HG03175 (cell line): ENCODE data around the gene OR7E24.
"Not testable (repeated sequence)": the region's sequence is repeated elsewhere in the genome, so short reads cannot be mapped to it uniquely, and the experiment has no call there.

Source experiments
- ATAC-seq: cut with Tn5 transposase; IDR thresholded peaks from one replicate; pipeline ENCODE4 v1.9.1; 2021; ENCODE audit warnings: mild to moderate bottlenecking, moderate library complexity; ENCODE audit not compliant: unreplicated experiment

Gene OR7E24

DNA sequence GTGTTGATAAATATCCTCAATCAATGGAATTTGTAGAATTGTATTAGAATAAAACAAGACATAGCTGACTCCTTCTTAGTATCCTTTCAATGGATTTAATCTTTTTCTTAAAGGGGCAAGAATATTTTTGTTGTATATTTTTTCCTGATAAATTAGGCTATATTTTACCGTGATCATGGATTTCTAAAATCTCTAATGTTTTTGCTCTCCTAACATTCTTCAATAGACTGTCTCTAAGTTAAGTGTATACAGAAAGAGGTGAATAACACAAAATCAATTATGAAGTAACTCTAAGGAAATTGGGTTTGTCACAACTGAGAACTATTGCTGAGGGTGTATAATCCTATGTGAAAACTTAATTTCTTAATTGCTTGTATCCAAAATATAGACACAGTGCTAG, at the start of gene OR7E24:
Gene OR7E24 (plus strand): TSS at position 301 of the 400 bp plus-strand sequence. CDS start 114 bp downstream, outside the sequence.
- ATAC-seq = no peak

DNA sequence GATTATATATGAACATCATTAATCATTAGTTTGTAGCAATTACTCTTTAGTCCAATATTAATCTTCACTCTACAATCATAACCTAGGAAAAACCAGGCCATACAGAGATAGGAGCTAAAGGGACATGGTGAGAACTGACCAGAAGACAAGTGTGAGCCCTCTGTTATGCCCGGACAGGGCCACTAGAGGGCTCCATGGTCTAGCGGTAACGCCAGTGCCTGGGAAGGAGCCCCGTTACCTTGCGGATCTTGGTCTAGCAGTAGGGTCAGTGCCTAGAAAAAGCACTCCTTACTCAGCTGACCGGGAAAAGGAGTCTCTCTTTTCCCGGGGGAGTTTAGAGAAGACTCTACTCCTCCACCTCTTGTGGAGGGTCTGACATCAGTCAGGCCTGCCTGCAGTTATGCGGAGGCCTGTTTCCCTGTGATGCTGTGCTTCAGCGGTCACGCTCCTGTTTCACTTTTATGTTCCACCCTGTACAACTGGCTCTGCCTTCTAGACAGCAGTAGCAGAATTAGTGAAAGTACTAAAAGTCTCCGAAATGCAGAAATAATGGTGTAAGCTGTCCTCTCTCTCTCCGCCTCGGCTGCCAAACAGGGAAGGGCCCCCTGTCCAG, 45.1 kb upstream of the OR7E24 start:
- ATAC-seq = no peak

DNA sequence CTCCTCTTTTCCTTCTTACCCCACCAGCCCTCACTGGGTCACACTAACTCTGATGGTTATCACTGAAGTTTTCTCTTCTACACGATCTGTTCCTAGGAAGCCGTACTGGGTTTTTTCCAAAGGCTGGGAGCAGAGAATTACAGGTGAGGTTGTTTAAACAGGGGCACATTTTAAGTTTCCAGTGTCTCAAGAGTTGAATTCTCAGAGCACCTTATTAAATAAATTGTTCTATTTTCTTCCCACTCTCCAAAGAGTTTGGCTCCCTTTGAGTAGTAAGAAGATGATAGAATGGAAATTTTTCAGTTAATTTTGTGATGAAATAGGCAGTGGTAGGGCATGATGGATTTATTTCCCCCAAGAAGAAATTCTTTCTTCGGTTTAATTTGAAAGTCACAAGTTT, 31.2 kb upstream of the OR7E24 start, which contains the start of gene OR7D4:
Gene OR7D4 (minus strand): TSS at position 101 of the 400 bp plus-strand sequence. CDS start 4,752 bp downstream, outside the sequence.
- ATAC-seq = no peak

DNA sequence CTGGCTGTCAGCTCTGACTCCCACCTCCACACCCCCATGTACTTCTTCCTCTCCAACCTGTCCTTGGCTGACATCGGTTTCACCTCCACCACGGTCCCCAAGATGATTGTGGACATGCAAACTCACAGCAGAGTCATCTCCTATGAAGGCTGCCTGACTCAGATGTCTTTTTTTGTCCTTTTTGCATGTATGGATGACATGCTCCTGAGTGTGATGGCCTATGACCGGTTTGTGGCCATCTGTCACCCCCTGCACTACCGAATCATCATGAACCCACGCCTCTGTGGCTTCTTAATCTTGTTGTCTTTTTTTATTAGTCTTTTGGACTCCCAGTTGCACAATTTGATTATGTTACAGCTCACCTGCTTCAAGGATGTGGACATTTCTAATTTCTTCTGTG, 506 bp downstream of the OR7E24 start:
- no peak for ATAC-seq

DNA sequence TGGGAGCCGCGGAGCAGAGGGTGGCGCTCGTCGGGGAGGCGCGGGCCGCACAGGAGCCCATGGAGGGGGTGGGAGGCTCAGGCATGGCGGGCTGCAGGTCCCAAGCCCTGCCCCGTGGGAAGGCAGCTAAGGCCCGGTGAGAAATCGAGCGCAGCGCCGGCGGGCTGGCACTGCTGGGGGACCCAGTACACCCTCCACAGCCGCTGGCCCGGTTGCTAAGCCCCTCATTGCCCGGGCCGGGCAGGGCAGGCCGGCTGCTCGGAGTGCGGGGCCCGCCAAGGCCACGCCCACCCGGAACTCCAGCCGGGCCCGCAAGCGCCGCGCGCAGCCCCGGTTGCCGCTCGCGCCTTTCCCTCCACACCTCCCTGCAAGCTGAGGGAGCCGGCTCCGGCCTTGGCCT, 32.8 kb downstream of the OR7E24 start:
- ATAC-seq = not testable (repeated sequence)

DNA sequence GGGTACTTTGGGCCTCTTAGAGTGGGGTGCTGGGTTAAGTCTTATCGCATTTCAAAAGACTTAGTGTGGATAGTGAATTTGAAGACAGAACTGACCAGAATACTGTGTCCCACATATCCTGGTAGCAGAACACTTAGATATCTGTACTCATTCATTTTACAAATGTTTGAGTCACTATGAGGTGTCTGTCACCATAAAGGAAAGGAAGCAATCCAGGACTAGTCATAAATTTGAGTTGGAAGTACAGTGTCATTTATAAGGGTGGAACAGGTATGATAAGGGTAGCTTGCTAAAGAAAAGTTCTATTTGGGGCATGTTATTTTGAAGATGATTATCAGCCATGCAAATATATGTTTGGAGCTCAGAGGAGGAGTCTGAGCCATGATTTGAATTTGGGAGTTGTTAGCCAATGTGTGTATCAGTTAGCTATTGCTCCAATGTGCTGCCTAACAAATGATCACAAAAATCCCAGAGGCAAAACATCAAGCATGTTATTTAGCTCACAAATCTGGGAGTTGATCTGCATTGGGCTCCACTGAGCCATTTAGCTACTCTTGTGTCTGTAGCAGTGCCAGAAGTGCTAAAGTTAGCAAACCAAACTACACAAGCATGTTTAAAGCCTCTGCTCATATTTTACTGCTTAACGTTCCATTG, 38.6 kb downstream of the OR7E24 start:
- ATAC-seq = no peak

DNA sequence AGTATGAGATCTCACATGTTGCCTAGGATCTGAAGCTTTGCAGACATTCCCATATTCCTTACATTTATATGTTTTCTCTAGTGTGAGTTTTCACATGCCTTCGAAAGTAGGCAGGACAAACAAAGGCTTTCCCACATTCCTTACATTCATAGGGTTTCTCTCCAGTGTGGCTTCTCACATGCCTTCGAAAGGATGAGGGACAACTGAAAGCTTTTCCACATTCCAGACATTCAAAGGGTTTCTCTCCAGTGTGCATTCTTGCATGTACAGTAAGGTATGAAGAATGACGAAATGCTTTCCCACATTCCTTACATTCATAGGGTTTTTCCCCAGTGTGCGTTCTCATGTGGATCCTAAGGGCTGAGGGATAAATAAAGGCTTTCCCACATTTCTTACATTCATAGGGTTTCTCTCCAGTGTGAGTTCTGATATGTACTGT, 44.7 kb downstream of the OR7E24 start:
- no peak for ATAC-seq

DNA sequence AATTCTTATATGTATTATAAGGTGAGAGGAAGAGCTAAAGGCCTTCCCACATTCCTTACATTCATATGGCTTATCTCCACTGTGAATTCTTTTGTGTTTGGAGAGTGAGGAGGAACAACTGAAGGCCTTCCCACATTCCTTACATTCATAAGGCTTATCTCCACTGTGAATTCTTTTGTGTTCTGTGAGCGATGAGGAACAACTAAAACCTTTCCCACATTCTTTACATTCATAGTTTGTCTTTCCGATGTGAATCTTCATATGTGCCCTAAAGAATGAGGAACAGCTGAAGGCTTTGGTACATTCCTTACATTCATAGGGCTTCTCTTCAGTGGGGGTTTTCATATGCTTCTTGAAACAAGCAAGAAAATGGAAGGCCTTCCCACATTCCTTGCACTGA, 45.6 kb downstream of the OR7E24 start:
- ATAC-seq = no peak
